GM21515 (cell line): ENCODE measurements around the gene CA4.

Experiments used
- ATAC-seq: cut with Tn5 transposase; IDR thresholded peaks from one replicate; pipeline ENCODE4 v1.9.1; 2021; ENCODE audit not compliant: unreplicated experiment

The CA4 gene

DNA sequence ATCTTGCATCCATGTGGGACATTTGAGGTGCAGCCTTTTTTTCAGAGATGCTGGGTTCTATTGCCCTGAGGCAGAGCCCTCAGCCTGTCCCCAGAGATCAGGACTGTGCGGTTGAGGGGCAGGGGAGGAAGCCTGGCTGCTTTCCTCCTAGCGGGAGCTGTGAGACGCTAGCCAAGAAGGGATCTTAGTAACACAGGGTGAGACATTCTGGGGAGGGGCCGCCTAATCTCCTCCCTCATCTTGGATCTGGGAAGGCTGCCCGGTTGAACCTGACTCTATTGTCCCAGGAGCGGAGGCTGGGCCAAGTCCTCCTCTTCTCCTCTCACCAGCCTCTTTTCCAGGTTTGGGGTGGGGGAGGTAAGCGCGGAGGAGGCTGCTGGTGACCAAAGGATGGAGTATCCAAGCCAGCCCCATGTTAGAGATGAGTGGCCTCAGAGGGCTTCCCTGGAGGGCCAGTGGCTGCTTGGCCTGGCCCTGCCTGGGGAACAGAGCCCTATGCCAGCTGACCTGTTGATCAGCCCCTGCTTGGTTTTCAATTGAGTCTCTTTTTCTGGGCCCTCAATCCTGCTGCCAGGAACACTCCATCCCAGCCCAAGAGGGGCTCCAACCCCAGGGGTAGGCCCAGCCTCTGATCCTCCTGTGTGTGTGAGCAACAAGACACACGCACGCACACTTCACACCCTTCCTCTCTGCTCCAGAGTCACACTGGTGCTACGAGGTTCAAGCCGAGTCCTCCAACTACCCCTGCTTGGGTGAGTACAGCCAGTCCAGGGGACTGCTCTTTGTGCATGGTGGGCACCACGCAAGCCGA lies 5.0 kb downstream of the CA4 start:
- ATAC-seq = no peak

DNA sequence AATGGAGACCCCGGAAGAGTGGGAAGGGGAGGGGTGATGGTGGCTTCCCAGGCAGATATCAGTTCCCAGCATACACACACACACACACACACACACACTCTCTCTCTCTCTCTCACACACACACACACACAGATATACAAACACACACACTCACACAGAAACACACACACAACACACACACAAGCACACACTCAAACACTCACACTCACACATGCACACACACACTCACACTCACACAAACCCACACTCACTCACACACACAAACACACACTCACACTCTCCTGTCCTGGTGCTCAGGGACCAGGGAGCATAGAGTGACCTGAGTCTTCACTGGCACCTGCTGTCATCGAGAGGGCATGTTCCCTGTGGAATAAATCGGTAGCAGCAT lies 5.6 kb downstream of the CA4 start:
- no peak for ATAC-seq

DNA sequence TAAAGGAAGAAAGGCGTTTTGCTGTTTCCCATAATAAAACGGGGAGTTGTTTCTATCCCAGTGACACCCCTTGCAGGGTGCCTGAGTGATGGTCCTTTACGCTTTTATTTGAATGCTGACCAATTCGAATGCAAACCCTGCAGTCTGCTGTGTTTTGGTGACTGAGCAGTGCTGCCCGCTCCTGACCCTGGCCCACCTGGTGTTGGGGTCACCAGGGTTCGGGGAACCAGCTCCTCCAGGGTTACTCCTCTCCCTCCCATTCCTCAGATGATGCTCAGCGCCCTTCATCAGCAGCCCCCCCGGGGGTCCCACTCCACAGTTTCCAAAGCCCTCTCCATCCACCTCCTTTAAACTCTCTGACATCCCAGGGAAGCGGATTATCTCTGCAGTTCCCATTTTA lies 6.0 kb downstream of the CA4 start:
- no peak for ATAC-seq

DNA sequence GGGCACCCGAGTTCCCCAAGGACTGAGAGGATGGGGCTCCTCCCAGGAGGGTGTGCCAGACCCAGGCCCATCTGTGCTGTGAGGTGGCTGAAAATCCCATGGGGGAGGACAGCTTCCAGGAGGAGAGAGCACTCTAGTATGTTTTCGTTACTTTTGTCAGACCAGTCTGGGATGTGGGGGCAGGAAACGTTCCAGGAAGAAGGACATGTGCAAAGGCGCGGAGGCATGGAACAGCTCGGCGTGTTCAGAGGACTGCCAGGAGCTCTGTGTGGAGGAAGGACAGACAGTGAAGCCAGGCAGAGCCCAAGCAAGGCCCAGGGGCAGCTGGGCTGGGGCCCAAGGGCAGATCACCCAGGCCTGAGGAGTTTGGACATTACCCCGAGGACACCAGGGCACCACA lies 7.0 kb downstream of the CA4 start:
- no peak for ATAC-seq

DNA sequence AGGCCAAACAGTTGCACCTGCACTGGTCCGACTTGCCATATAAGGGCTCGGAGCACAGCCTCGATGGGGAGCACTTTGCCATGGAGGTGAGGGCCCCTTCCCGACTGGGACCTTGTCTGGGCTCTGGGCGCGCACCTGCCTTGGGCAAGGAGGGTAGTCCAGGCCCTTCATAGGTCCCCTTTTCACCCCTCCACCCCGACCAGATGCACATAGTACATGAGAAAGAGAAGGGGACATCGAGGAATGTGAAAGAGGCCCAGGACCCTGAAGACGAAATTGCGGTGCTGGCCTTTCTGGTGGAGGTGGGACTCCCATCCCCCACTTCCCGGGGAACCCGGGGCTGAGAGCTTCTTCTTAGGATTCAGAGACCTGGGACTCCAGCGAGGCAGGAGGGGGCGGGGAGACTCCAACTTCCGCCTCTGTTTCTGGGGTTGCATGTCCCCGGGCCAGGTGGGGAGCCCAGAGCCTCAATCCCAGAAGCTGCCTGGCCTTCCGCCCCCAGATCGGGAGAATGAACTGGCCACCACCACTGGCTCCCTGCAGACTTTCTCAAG lies 7.8 kb downstream of the CA4 start:
- no peak for ATAC-seq

DNA sequence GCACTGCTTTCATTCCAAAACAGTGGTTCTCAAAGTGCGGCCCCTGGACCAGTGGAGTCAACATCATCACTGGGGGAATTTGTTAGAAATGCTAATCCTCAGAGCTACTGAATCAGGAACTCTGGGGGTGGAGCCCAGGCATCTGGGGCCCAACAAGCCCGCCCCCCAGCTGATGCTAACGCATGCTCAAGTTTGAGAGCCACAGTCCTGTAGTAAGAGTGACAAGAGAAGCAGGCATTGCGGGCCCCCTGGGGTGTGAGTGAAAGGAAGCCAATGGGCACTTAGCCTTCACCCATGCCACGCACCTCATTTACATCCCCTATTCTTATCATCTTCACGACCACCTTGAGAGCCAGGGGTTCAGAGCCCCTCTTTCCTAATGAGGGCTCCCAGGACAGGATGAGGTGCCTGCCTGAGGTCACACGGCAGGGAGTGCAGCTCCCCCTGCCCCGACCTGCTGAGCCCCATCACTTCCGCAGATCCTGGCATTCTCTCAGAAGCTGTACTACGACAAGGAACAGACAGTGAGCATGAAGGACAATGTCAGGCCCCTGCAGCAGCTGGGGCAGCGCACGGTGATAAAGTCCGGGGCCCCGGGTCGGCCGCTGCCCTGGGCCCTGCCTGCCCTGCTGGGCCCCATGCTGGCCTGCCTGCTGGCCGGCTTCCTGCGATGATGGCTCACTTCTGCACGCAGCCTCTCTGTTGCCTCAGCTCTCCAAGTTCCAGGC lies 9.1 kb downstream of the CA4 start:
- ATAC-seq = no peak

DNA sequence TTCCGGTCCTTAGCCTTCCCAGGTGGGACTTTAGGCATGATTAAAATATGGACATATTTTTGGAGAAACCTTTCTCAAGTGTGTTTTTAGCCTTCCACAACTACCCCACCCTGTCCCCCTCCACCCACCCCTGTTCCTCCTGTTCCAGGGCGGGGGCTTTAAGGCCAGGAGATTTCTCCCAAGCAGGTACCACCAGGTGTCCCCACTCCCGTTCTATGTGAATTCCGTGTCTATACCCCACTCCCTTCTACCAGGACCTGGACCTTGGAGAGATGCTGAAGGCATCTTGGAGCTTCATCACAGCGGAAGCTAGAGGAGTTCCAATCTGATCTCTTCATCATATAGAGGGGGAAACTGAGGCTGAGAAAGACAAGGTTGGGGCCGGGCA lies 9.7 kb downstream of the CA4 start:
- no peak for ATAC-seq

DNA sequence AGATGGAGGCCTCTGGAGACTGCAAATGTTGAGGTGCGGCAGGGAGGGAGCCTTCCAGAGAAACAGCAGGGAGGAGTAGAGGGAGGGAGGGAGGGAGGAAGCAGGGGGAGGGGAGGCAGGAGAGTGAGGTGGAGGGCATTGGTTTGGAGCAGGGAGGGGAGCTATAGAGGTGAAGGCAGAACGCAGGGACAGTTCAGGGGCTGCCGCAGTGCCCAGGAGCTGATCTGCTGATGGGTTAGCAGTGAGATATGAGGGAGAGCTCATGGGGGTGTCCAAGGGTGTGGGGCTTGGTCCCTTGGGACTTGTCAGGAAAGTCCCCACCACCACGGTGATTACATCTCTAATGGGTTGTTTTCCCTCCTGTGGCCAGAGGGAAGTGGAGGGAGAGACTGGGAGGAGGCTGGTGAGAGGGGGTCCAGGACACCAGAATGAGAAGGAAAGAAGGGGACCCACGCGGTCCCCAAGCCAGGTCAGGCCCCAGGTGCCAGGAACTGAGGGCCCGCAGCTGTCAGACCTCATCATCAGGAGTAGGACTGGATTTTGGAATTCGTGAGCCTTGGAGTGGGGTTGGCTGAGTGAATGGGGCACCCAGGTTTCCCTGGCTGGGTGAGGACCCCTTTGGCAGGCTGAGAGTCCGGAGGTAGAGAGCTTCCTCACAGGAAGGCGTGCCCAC lies 11.2 kb downstream of the CA4 start:
- no peak for ATAC-seq

DNA sequence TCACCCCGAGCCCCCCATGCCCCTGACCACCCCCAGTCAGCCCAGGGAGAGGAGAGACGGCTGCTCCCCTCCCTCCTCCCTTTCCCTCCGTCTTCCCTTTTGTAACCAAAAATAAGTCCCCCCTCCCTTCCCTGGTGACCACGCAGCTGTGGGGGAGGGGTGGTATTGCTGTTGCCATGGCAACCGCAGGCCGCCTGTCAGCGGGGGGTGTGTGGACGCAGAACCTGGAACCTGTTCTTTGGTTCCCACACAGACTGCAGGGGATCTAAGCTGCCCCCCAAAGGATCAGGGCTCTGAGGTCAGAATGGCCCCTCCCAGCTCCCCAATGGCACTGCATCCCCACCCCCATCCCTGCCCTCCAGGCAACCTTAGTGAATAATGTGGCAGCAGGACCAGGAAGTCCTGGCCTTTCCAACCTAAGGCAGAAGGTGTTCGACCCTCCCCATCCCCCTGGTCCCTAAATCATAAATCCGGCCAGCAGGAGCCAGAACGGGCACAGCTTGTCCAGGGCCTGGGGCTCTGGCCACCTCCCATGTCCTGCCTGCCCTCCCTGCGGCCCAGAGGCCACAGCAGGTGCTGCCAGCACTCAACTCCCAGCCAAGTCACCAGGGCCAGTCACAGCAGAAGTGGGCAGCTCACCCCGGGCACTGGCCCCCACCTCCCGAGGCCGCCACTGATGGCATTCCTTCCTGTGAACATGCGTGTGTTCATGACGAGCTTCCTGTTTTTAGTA lies 12.0 kb downstream of the CA4 start:
- ATAC-seq = no peak

DNA sequence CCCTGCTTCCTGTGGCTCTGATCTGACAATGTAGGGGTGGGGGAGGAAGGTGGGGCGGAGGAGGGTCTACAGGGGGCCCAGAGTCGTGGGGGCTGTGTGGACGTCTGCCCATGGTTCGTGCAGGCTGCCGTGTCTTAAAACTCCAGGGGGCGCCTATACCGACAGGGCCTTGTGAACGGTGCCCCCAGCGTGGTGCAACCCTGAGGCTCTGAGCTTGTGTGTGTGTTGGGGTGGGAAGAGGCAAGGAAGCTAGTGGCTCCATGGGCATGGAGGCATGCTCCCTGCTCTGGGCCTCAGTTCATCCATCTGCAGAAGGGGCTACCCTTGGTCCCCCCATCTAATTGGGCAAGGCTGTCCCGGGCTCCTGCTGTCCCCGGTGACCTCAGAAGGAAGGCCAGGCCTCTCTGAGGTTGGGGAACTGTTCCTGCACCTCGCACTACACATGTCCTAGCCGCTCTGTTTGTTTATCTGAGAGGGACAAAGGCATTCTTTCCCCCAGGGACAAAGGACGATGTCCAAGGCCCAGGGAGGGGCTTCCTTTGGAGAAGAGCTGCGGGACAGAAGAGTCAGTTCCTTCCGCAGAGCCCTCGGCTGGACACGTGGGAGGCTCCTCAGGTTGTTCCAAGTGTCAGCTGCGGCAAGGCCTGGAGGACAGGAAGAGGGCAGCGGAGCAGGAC lies 13.5 kb downstream of the CA4 start:
- no peak for ATAC-seq

DNA sequence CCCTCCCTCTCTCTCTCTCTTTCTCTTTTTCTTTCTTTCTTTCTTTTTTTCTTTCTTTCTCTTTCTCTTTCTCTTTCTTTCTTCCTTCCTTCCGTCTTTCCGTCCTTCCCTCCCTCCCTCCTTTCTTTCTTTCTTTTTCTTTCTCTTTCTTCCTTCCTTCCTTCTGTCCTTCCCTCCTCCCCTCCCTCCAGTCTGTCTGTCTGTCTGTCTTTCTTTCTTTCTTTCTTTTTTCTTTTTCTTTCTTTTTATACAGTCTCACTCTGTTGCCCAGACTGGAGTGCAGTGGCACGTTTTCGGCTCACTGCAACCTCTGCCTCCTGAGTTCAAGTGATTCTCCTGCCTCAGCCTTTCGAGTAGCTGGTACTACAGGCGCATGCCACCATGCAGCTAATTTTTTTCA lies 14.4 kb downstream of the CA4 start:
- no peak for ATAC-seq

DNA sequence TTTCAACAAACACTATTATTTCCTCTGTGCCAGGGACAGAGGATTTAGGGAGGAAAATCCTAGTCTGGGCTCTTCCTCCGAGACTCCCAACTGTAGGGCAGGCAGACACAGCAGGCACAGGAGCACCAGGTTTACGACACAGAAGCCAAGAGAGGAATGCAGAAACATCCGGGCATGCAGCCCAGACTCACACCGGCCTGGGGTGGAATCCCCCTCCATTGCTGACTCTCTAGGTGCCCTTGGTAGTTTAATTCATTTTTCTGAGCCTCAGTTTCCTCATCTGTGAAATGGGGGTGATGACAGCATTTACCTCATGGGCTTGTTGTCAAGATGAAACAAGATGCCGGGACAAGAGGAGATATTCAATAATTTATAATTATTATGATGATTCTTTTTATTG lies 14.9 kb downstream of the CA4 start:
- ATAC-seq = no peak

DNA sequence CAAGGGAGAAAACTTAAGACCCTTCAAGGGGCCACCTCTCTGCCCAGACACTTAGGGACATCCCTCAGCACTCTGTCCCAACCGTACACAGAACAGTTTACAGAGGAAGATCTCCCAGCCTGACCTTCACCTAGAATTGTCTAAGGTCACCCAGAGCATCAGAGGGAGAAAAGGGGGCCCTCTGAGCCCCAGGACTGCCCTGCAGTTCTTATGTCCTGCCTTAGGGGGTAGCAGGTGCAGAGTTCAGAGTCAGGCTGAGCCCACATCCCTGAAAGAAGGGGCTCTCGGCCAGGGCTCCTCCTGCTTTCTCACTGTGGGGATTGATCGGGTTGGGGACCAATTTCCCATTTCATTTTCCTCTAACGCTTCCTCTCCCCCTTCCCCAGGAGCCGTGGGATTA lies 15.4 kb downstream of the CA4 start:
- no peak for ATAC-seq

DNA sequence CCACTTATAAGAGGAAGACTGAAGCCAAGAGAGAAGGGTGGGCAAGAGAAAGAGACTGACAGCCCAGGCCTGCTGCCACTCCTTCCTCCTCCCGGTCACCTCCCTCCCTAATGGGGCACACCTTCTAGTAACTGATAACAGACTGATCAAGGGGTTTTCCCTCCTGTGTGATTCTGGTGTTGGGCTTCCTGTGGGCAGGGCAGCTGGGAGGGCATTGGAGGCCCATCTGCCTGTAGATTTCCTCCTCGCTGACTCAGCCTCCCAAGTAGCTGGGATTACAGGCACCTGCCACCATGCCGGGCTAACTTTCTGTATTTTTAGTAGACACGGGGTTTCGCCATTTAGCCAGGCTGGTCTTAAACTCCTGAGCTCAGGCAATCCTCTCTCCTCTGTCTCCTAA lies 16.2 kb downstream of the CA4 start:
- no peak for ATAC-seq

DNA sequence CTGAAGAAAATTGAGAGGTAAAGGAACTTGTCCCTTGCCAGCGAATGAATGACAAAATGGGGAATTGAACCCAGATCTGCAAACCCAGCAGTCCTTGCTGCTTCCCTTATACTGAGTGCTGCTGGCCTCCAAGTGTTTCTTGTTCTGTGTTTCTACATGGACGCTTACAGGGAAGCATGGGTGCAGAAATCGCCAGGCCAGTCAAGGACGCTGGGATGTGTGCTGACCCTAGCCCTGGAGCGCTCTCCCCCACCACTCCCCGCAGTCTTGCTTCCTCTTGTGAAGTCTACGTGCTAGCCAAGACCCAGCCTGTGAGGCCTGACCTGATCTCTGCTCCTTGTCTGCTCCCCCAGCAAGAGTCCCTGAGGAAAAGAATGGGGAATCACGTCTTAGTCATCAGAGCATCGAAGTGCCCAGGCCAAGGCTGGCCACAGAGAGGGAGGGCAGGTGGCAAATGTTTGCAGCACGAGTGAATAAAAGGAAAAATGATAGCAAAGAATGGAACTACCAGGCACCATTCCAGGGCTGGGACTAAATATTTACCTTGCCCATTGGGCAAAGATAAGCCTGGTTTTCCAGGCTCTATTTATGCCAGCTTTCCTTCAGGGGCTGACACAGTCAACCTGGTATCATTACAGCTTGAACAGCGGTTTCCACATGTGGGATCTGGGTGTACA lies 17.4 kb downstream of the CA4 start:
- ATAC-seq = no peak

DNA sequence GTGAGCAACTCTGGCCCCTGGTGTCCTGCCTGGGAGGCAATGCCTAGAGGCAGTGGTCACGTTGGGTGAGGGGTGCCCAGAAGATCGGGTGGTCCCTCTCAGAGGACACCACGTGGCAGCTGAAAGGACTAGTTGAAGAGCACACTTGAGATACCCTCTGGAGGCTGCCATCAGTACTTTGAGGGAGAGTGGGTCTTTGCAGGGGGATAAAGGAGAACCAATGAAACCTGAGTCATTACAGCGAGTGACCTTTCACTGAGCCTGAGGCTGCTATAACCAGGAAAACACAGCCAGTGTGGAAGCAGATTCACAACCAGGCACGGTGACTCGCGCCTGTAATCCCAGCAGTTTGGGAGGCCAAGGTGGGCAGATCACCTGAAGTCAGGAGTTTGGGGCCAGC lies 18.9 kb downstream of the CA4 start:
- no peak for ATAC-seq

DNA sequence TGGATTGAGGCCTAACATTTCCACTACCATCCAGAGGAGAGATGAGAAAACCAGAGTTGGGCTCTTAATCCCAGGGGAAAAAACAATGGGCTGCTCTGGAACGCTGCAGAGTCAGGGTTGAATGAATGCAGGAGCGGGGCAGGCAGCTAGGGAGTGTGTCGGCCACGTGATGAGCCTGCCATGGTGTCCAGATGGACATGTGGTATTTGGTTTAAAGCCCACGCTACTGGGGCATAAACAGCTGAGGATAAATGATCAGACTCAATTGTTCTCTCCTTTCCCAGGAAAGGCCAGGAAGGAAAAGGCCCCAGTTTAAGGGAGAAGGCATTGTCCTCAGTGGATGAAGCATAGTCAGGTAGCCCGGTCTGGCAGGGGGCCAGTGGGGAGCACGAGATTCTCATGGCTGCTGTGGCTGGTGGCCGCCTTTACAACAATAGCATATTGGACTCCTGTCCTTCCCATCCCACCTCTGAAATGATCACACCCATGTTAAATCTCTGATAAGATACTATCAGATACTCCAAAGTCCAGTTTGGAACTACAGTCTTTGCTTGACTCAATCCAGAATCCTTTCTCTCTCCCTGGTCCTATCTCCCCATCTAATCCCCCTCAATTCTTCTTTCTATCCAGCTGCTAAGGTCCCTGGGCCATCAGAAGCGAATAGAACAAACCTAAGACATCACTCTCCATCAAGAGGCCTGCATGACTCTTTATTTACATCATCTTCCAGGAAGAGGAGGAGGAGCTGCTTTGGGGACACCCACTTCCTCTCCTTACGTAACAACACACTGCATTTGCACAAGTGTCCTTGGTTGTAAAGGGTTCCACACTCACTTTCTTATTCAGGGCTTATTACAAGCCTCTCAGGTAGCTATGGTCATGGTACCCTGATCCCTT lies 20.4 kb downstream of the CA4 start:
- no peak for ATAC-seq

DNA sequence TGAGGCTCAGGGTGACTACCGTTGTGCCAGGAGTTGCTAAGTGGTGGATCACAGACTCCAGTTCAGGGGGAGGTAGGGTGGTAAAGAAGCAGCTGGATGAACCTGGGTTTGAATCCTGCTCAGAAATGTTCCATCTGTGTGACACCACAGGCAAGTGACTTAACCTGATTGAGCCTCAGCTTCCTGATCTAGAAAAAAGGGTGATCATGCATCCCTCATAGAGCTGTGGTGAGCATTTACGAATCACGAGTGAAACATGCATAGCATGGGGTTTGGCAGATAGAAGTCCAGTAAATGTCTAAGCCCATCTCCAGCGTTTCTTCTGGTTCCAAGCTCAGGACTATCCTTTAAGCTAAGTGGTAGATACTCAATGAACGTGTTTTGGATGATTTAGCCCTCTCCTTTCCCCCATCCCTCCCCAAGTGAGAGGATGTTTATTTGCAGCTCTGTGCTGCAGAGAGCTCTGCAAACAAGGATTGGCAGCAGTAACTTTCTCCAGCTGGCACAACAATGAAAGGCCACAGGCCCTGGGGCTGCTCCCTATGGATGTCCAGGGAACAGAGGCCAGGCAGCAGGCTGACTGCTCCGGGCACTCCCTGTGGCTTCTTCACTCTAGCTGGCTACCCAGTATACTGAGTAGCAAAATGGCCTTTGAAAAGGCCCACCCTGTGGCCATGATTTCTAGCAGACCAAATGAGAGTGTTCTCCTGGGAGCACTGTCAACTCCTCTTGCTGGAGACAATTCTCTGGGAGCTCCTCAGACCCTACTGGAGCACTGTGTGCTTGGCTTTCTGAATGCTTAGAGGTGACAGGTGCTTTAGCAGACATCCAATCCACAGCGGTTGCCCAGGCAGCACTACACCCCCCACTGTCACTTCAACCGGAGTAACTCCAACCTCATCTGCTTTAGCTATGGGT lies 21.3 kb downstream of the CA4 start:
- ATAC-seq = no peak
